NT2/D1 (cell line): Measurements from ENCODE around the gene CINP.

Experiments
- SUZ12 ChIP-seq: IDR thresholded peaks from 2 replicates; pipeline ENCODE4 v1.6.1; 2011; ENCODE audit not compliant: insufficient read length, insufficient read depth; ENCODE audit errors: extremely low read depth
- YY1 ChIP-seq: IDR thresholded peaks from 2 replicates; pipeline ENCODE4 v1.6.1; 2011; ENCODE audit not compliant: insufficient read length, insufficient read depth
- ZNF274 ChIP-seq: IDR thresholded peaks from 2 replicates; pipeline ENCODE4 v1.6.1; 2011; ENCODE audit warnings: mild to moderate bottlenecking, low read depth, low read length

- TF ChIP-seq ZNF274 (no peak), SUZ12 (no peak), YY1 (no peak)
Observed at GRCh38 chr14:102356280-102356679, 6.4 kb downstream of the CINP start.
